HepG2 (cell line): Measurements from ENCODE around the gene ARHGAP15.

ENCODE experiments used
- JUND ChIP-seq: sonication (generic); formaldehyde crosslinking; IDR thresholded peaks from 2 replicates; pipeline ENCODE4 v1.8.0; 2022; ENCODE audit warnings: mild to moderate bottlenecking, missing genetic modification reagents
- SMC3 ChIP-seq: IDR thresholded peaks from 2 replicates; pipeline ENCODE4 v1.6.1; 2011; ENCODE audit warnings: low read length, improper control_type of control experiment
- SNRNP70 ChIP-seq: fragments of 200-400 bp; formaldehyde crosslinking; IDR thresholded peaks from 2 replicates; pipeline ENCODE4 v1.6.1; 2017; ENCODE audit warnings: mild to moderate bottlenecking, low read depth, low read length, moderate library complexity
- ZNF501 ChIP-seq: sonication (generic); formaldehyde crosslinking; IDR thresholded peaks from 2 replicates; pipeline ENCODE4 v1.5.1; 2020; ENCODE audit warnings: mild to moderate bottlenecking, moderate library complexity, missing genetic modification reagents
- ZNF552 ChIP-seq: sonication (generic); formaldehyde crosslinking; IDR thresholded peaks from 2 replicates; pipeline ENCODE4 v1.9.0; 2022; ENCODE audit warnings: missing genetic modification reagents, mild to moderate bottlenecking, borderline replicate concordance
- TF ChIP-seq, protein P1 (sequence below): sonication (generic); formaldehyde crosslinking; IDR thresholded peaks from 2 replicates; pipeline ENCODE4 v1.5.0; 2020; ENCODE audit warnings: mild to moderate bottlenecking, missing genetic modification reagents, moderate library complexity

DNA sequence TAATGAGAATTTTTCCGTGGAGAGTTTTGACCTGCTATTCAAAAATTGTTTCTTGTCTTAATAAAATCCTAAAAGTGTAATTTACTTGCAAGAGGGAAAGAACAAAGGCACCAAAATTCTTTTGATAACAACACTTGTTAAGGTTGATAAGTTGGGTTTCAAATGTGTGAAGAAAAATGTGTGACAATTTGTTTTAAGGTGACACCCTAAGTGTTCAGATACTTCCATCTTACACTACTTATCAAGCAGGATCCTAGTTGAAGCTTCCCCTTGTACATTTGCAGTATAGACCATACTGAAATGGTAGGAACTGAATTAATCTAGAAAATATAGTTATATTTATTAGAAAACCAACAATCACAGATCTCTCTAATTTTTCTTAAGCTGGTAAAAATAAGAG lies 204.6 kb downstream of the ARHGAP15 start:
- TF ChIP-seq JUND (CRISPR knock-in tag) (no peak), ZNF552 (no peak), SNRNP70 (no peak), ZNF501 (CRISPR knock-in tag) (no peak), SMC3 (no peak)
- TF ChIP-seq, protein P1, sequence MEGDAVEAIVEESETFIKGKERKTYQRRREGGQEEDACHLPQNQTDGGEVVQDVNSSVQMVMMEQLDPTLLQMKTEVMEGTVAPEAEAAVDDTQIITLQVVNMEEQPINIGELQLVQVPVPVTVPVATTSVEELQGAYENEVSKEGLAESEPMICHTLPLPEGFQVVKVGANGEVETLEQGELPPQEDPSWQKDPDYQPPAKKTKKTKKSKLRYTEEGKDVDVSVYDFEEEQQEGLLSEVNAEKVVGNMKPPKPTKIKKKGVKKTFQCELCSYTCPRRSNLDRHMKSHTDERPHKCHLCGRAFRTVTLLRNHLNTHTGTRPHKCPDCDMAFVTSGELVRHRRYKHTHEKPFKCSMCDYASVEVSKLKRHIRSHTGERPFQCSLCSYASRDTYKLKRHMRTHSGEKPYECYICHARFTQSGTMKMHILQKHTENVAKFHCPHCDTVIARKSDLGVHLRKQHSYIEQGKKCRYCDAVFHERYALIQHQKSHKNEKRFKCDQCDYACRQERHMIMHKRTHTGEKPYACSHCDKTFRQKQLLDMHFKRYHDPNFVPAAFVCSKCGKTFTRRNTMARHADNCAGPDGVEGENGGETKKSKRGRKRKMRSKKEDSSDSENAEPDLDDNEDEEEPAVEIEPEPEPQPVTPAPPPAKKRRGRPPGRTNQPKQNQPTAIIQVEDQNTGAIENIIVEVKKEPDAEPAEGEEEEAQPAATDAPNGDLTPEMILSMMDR (CRISPR knock-in tag) = no peak
